Right lobe of liver (tissue), 6 donors: ENCODE results near the gene RARB. TPM values are rescaled to one million over a fixed set of nuclear protein-coding genes. Genes with fewer than 3 reads are reported as not detected.

Experiments used
- ATAC-seq, 4 donors: fragments of 200-7000 bp; cut with Tn5 transposase; one replicate each; pipeline ENCODE4 v1.9.1; 2020; ENCODE audit warnings: mild to moderate bottlenecking in 4 of 4, moderate library complexity in 4 of 4
- DNase-seq, 3 donors: peaks; one replicate each; pipeline ENCODE4 v3.0.0-alpha.2; 2020
- H3K27ac ChIP-seq, 3 donors: fragments of 200-600 bp; one replicate each; pipeline ENCODE4 v1.8.0; 2022
- H3K27me3 ChIP-seq, 2 donors: fragments of 200-600 bp; one replicate each; pipeline ENCODE4 v1.8.0; 2022
- H3K36me3 ChIP-seq, 4 donors: fragments of 200-600 bp; sonication (generic) in 1 of 4; one replicate each; pipeline versions ENCODE4 v1.5.1 to v1.8.0; 2017 to 2022; ENCODE audit warnings: control low read depth in 1 of 4
- H3K4me1 ChIP-seq, 4 donors: fragments of 200-600 bp; sonication (generic) in 1 of 4; one replicate each; pipeline versions ENCODE4 v1.5.1 to v1.8.0; 2017 to 2022; ENCODE audit warnings: control low read depth in 1 of 4
- H3K4me3 ChIP-seq, 3 donors: fragments of 200-600 bp; one replicate each; pipeline ENCODE4 v1.8.0; 2022
- H3K9me3 ChIP-seq, 4 donors: fragments of 200-600 bp; sonication (generic) in 1 of 4; one replicate each; pipeline versions ENCODE4 v1.5.1 to v1.8.0; 2017 to 2022; ENCODE audit warnings: control low read depth in 1 of 4
- POLR2A ChIP-seq: fragments of 450-650 bp; IDR thresholded peaks from one replicate; pipeline ENCODE4 v1.6.1; 2017; ENCODE audit warnings: antibody characterized with exemption, mild to moderate bottlenecking
- WGBS: methylation state at CpG from one replicate; pipeline ENCODE4 v1.1.6; 2018; ENCODE audit warnings: low coverage, low lambda C conversion rate; ENCODE audit not compliant: insufficient coverage; ENCODE audit errors: missing lambda C conversion rate; 5-methylcytosine and 5-hydroxymethylcytosine counted together
- intact Hi-C, 2 donors: fragments of 100-400 bp; cut with DNase I; formaldehyde crosslinking; loops; one replicate each; pipeline versions ENCODE4 v1.11.2 to v1.14.1; 2022
- total RNA-seq, 6 experiments: library from RNA; depleted of rRNA in 2 of 6; stranded (reverse); fragments of >200 nt in 2 of 6; fragmentation: NEBNext Ultra II Directional in 3 of 6; extraction: Animal tissue kit (Norgen Biotek cat#: 25700) in 3 of 6; gene quantifications; one replicate each; pipeline versions ENCODE4 v1.1.0 to v1.2.4, GENCODE V29; 2016 to 2023
- TF ChIP-seq, protein P1 (sequence below), 4 donors: fragments of 200-600 bp in 3 of 4; fragments of 450-650 bp in 1 of 4; IDR thresholded peaks; one replicate each; pipeline versions ENCODE4 v1.5.1 to v1.8.0; 2016 to 2022; ENCODE audit warnings: antibody characterized with exemption in 4 of 4, mild to moderate bottlenecking in 2 of 4
- donor health status: DM: no; HTN: yes; CAD: no.
- donor health status: DM: no; HTN: no; CAD: no.
- donor health status: DM: no; HTN: no; CAD: no.
- donor health status: DM: no; HTN: yes; CAD: no.
- donor health status: DM: no; HTN: yes; CAD: no.

RARB gene
- total RNA-seq, 6 experiments from 2014 or later = 1.2 to 2.8 (median 2.1) TPM

DNA sequence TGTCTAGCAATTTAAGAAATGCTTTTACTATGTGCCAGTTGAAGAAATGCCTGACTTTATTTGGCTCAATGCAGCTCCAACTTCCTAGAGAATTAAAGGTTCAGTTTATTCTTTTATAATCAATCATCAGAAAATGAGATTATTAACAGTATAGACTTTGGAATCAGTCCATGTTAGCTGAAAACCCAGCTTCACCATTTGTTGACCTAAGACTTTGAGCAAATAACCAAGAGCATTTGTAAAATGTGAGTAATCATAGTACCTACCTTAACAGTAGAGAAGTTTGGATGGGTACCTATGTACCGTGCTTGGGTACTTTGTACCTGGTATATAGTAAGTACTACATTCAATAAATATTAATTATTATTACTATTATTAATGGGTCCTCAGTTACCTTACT, 105.9 kb downstream of the RARB start:
- no peak overlapping the region for H3K4me3 ChIP-seq
- H3K9me3 ChIP-seq = no peaks in the 10 kb centered on the region
- no peaks in the 10 kb centered on the region for H3K36me3 ChIP-seq
- no peaks in the 10 kb centered on the region for H3K27me3 ChIP-seq
- 27% methylated on average over 1 of the region's 1 CpG for WGBS
- H3K27ac ChIP-seq = no peak overlapping the region
- intact Hi-C loops = no loop called here
- no peak for DNase-seq
- TF ChIP-seq POLR2A = no peak
- TF ChIP-seq, protein P1, sequence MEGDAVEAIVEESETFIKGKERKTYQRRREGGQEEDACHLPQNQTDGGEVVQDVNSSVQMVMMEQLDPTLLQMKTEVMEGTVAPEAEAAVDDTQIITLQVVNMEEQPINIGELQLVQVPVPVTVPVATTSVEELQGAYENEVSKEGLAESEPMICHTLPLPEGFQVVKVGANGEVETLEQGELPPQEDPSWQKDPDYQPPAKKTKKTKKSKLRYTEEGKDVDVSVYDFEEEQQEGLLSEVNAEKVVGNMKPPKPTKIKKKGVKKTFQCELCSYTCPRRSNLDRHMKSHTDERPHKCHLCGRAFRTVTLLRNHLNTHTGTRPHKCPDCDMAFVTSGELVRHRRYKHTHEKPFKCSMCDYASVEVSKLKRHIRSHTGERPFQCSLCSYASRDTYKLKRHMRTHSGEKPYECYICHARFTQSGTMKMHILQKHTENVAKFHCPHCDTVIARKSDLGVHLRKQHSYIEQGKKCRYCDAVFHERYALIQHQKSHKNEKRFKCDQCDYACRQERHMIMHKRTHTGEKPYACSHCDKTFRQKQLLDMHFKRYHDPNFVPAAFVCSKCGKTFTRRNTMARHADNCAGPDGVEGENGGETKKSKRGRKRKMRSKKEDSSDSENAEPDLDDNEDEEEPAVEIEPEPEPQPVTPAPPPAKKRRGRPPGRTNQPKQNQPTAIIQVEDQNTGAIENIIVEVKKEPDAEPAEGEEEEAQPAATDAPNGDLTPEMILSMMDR (IDR thresholded peaks at IDR 0.05) = no peak
- peak in 1 of 4 donors; percentile 54 for ATAC-seq
- no peaks in the 10 kb centered on the region for H3K4me1 ChIP-seq

- peaks cover 0 to 3% (median 0%) of the 10 kb centered on the region in 4 donors for H3K4me1 ChIP-seq
- DNase-seq = no peak
- ATAC-seq = no peak
- TF ChIP-seq POLR2A = no peak
- TF ChIP-seq, protein P1 (IDR thresholded peaks at IDR 0.05) = no peak
- no peaks in the 10 kb centered on the region for H3K9me3 ChIP-seq
- H3K36me3 ChIP-seq = no peaks in the 10 kb centered on the region
- no peaks in the 10 kb centered on the region for H3K27me3 ChIP-seq
- intact Hi-C loops = no loop called here
- 70% methylated on average over 7 of the region's 7 CpGs for WGBS
- no peak overlapping the region for H3K27ac ChIP-seq
- H3K4me3 ChIP-seq = no peak overlapping the region
Observed at GRCh38 chr3:25536521-25537391, 108.7 kb downstream of the RARB start.

DNA sequence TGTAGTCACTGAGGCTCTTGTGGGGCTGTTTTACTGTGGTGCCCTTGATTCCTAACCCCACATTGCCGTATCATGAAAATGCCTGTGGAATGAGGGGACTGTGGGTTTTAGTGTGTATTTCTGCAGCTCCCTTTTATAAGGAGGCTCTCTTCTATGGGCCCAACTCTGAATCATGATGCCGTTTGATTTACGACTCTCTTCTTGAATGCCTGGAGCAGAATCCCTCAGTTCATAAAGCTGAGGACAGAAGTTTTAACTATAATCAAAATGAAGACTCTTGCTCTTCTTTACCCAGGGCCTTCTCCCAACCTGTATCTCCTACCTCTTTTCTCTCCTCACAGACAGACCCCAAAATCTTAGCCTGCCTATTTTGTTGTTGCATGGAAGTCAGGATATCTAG, 109.5 kb downstream of the RARB start:
- Histone ChIP-seq H3K4me3 (no peak overlapping the region), H3K36me3 (no peaks in the 10 kb centered on the region), H3K27ac (no peak overlapping the region), H3K4me1 (peaks cover 0 to 3% (median 0%) of the 10 kb centered on the region in 4 donors), H3K27me3 (no peaks in the 10 kb centered on the region), H3K9me3 (no peaks in the 10 kb centered on the region)
- ATAC-seq (no peak), DNase-seq (no peak)
- TF ChIP-seq, protein P1 (IDR thresholded peaks at IDR 0.05) = no peak
- no peak for TF ChIP-seq POLR2A
- intact Hi-C loops = no loop called here
- 92% methylated on average over 3 of the region's 3 CpGs for WGBS

GRCh38 chr3:25540273-25540672, 112.2 kb downstream of the RARB start:
- TF ChIP-seq POLR2A = no peak
- TF ChIP-seq, protein P1 (IDR thresholded peaks at IDR 0.05) = no peak
- Histone ChIP-seq H3K4me1 (peaks cover 0 to 3% (median 0%) of the 10 kb centered on the region in 4 donors), H3K27ac (no peak overlapping the region), H3K9me3 (no peaks in the 10 kb centered on the region), H3K4me3 (no peak overlapping the region), H3K27me3 (no peaks in the 10 kb centered on the region), H3K36me3 (no peaks in the 10 kb centered on the region)
- intact Hi-C loops = no loop called here
- DNase-seq = no peak
- 76% methylated on average over 4 of the region's 5 CpGs for WGBS
- no peak for ATAC-seq
